ENCODE results near the gene ZNF660.

ZNF660 gene

GRCh38 chr3:44624749-44625480, 40.2 kb downstream of the ZNF660 start, which contains the start of gene ZNF197:
Gene ZNF197 (plus strand): TSS chr3:44625036. CDS start chr3:44629155, 4,119 bp downstream.
- intact Hi-C loops (cut with DNase I) = loop anchor here (1.0 to 2.0 kb wide), 2 partner anchors 23 to 70 kb away; partner anchors contain the start of genes ZKSCAN7 and ZNF35
- peak; percentile 78 to 98 (median 89) for DNase-seq

- intact Hi-C loops (cut with DNase I) = no loop called here
- no peak for DNase-seq
These were observed 44.0 kb downstream of the ZNF660 start for GRCh38 chr3:44628716-44629115.

GRCh38 chr3:44632193-44632592, 47.4 kb downstream of the ZNF660 start:
- DNase-seq = no peak
- intact Hi-C loops (cut with DNase I) = no loop called here

GRCh38 chr3:44642337-44642736, 57.6 kb downstream of the ZNF660 start:
- no peak for DNase-seq
- intact Hi-C loops (cut with DNase I) = no loop called here

- intact Hi-C loops (cut with DNase I) = no loop called here
- DNase-seq = no peak
These were observed 58.3 kb downstream of the ZNF660 start for GRCh38 chr3:44643024-44643423.

- DNase-seq = no peak
- intact Hi-C loops (cut with DNase I) = loop anchor here (1.0 kb wide), 1 partner anchor 23 kb away; no protein-coding TSS in a partner anchor
These were observed 63.0 kb downstream of the ZNF660 start for GRCh38 chr3:44647771-44648170.

GRCh38 chr3:44648564-44649229, 63.9 kb downstream of the ZNF660 start, which contains the start of gene ZNF35:
Gene ZNF35 (plus strand): TSS chr3:44648732. CDS start chr3:44651068, 2,336 bp downstream.
- peak; percentile 77 to 98 (median 89) for DNase-seq
- intact Hi-C loops (cut with DNase I) = loop anchor here (1.0 kb wide), 1 partner anchor 24 kb away; no protein-coding TSS in a partner anchor

All from posterior cingulate gyrus (tissue), 11 donors.